ENCODE results near the gene CD99L2.
"Not testable (repeated sequence)": the region's sequence is repeated elsewhere in the genome, so short reads cannot be mapped to it uniquely, and the experiment has no call there.

Gene CD99L2

DNA sequence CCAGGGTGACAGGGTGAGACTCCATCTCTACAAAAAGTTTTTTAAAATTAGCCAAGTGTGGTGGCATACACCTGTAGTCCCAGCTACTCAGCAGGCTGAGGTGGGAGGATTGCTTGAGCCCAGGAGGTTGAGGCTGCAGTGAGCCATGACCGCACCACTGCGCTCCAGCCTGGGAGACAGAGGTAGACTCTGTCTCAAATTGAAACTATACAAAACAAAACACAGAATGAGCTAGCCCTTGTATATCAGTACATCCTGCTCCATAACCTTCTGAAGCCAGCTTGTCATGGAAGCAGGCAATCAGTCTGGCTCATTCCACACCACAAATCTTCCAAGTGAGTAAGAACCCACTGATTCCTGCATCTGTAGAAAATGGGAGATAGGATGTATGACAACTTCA is 49.0 kb downstream of the CD99L2 start:
- no peak for DNase-seq

DNA sequence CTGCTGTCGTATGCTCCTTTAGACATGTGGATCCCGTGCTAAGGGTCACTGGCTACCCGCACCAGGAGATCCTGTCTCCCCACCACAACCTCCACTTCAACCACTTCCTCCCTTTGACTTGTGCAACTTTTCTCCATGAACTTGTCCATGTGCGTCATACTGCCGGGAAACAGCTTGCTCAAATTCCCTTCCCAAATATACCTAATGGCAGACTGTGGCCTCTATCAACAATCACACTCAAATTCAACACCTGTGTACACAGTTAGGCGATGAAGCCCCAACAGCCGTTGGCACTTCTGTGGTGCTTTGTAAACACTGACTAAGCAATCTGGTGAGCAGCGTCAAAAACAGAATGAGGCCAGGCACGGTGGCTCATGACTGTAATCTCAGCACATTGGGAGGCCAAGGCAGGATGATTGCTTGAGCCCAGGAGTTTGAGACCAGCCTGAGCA is 49.5 kb downstream of the CD99L2 start:
- no peak for DNase-seq

DNA sequence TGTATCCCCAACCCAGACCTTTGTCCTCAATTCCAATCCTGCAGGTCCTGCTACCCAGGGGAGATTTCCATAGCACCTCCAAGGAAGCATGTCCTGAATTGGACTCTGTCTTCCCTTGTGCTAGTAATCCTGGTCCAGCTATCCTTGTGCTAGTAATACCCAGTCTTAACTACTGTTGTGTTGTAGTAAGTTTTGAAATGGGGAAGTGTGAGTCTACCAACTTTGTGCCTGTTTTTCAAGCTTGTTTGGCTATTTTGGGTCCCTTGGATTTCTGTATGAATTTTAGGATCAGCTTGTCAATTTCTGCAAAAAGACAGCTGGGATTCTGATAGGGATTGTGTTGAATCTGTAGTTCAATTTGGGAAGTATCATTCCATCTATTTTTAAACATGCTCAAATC is 51.4 kb downstream of the CD99L2 start:
- no peak for DNase-seq

DNA sequence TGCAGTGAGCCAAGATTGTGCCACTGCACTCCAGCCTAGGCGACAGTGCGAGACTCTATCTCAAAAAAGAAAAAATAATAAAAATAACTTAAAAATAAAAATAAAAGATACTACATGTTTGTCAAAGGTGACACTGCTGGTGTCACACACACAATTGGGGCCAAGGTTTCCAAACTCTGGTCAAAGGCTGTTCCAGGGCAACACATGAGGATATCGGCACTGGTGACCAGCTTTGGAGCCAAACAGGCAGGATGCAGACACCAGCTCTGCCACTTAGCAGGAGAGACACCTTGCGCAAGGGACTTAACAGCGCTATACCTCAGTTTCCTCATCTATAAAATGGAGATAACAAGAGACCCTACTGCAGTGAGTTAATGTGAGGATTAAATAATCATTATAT is 52.3 kb downstream of the CD99L2 start:
- no peak for DNase-seq

DNA sequence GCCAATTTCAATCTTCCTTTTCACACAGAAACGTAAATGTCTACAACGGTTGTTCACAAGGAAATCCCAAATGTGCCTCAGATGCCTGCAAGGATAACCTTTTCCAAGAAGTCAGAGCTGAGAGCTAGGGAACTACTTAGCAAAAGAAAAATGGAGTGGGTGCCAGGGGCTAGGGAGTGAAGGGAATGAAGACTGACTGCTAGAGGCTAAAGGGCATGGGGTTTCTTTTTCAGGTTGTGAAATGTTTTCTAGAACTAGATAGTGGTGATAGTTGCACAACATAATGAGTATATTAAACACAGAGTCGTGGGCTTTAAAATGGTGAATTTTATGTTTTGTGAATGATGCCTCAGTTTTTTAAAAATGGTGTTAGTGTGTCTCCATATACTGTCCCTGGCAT is 53.4 kb downstream of the CD99L2 start:
- no peak for DNase-seq

DNA sequence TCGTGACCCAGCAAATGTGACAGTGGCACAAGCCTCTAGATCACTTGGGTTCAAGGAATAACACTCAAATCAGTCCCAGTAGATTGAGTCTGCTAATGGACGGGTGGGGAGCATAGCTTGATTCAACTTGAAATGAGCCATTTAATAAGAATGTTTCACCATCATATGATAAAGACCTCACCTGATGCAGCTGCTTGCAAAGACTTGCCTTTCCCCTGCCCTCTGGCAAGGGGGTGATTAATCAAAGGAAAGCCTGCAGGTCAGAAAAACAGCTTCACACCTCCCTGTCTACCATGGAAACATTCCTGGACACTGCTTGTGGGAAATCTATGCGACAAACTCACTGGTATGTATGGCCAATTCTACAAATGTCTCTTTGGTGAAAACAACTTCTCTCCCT is 54.5 kb downstream of the CD99L2 start:
- no peak for DNase-seq

DNA sequence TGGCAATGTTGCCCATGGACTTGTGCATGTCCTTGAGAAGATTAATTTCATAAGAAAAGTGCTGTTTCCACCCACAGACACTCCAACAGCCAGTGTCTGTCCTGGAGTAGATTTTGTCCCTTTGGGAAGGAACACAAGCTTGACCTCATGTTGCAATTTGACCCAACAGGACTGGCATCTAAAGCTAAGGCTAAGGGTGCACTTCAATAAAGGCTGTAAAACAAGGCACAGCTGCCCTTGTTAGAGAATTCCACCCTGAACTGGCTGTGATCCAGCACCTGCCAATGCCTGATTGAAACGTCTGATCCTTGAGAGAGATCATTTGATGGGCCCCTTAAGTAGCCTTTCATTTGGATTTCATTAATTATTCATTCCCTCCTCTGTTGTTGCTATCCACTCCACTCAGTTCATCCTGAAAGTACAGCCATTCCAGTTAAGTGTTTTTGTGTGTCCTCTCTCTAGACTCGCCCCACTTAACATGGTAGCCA is 56.2 kb downstream of the CD99L2 start:
- DNase-seq: no peak

DNA sequence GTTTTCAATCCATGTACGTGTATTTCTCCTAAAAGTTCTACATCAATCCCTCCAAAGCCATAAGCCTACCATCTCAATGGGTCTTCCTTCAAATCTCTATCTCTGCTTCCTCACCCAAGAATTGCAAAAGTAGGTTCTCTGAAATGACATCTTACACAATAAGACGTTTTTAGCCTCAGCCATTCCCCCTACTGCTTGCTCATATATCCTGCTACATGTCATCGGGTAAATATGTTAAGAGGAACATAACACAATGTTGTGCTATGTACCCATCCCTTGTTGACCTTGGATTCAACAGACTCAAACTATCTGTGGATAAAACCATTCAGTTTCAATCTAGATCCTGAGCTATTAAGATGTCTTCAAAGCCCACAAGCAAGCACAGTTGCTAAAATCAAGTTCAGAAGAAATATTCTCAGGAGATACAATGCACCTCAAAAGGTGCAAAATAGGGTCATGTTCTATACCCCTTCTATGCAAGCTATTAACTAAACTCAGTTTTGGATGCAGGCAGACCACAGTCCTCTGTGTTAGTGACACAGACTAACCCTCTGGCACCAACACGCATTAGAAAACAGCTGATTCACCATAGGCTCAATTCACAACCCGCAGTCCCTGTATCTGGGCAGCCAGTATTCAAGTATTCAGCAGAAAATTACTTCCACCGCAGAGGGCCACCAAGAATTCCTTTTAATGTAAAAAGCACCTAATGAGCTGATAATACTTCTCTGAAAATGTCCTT is 56.8 kb downstream of the CD99L2 start:
- DNase-seq: no peak

DNA sequence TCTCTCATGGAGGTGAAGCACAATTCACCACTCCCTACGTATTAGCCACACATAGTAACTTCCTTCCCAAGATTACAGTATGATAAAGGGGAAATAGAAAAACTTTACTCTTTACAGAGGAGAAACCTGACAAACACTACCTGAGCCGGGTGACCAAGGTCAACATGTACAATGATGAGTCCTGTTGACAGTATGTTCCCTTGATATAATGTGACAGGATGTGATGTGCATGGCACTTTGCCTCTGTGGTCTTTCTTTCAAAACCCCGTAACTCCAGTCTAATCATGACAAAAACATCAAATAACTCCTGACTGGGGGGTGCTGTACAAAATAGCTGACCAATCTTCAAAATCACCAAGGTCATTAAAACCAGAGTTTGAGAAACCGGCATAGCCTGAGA is 60.6 kb downstream of the CD99L2 start:
- DNase-seq: no peak

DNA sequence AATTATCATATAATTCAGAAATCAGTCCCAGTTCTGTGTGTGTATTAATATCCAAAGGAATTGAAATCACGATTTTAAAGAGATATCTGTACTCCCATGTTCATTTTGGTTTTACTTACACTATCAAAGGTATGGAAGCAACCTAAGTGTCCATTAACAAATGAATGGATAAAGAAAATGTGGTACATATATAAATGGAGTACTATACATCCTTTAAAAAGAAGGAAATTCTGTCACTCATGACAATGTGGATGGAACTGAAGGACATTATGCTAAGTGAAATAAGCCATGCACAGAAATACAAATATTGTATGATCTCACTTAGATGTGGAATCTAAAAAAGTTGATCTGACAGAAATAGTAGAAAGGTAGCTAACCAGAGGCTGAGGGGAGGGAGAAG is 63.8 kb downstream of the CD99L2 start:
- no peak for DNase-seq

DNA sequence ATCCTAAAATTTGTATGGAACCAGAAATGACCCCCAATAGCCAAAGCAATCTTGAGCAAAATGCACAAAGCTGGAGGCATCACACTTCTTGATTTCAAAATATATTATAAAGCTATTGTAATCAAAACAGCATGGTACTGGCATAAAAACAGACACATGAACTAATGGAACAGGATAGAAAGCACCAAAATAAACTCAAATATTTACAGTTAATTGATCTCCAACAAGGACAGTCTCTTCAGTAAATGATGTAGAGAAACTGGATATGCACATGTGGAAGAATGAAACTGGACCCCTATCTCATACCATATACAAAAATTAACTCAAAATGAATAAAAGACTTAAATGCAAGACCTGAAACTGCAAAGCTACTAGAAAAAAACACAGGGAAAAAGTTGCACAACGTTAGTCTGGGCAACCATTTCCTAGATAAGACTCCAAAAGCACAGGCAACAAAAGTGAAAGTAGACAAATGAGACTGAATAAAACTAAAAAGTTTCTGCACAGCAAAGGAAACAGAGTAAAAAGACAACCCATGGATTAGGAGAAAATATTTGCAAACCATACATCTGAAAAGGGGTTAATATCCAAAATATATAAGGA is 64.9 kb downstream of the CD99L2 start:
- no peak for DNase-seq

DNA sequence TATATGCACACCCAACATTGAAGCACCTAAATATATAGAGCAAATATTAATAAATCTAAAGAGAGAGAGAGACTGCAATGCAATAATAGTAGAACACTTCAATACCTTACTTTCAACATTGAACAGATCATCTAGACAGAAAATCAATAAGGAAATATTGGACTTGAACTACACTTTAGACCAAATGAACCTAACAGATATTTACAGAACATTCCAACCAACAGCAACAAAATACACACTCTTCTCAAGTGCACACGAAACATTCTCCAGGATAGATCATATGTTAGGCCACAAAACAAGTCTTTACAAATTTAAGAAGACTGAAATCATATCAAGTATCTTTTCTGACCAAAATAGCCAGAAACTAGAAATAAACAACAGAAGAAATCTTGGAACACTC is 66.6 kb downstream of the CD99L2 start:
- DNase-seq: no peak

DNA sequence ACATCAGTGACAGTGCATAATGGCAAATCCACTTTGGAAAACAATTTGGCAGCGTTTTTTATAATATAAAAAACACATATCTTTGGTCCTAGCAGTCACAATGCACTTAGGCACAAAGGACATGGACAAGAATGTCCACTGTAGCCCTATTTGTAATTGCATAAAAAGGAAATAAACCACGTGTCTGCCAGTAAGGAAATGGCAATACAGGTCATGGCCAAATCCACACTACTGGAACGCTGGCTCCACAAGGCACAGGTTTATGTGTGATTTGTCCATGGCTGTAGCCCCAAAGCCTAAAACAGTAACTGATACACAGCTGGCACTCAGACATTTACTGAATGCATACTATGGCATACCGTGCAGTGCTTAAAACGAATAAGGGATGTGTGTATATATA is 69.7 kb downstream of the CD99L2 start:
- no peak for DNase-seq

DNA sequence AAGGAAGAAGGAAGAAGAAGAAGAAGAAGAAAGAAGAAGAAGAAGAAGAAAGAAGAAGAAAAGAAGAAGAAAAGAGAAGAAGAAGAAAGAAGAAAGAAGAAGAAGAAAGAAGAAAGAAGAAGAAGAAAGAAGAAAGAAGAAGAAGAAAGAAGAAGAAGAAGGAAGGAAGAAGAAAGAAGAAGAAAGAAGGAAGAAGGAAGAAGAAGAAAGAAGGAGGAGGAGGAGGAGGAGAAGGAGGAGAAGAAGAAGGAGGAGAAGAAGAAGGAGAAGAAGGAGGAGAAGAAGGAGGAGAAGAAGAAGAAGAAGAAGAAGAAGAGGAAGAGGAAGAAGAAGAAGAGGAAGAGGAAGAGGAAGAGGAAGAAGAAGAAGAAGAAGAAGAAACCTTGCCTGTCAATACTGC is 74.1 kb downstream of the CD99L2 start:
- DNase-seq: not testable (repeated sequence)

DNA sequence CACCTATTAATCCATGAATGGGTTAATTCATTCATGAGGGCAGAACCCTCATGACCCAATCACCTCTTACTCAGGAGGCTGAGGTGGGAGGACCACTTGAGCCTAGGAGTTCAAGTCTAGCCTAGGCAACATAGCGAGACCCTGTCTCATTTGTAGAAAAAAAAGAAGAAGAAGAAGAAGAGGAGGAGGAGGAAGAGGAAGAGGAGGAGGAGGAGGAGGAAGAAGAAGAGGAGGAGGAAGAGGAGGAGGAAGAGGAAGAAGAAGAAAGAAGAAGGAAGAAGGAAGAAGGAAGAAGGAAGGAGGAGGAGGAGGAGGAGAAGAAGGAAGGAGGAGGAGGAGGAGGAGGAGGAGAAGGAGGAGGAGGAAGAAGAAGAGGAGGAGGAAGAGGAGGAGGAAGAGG is 74.6 kb downstream of the CD99L2 start:
- not testable (repeated sequence) for DNase-seq

DNA sequence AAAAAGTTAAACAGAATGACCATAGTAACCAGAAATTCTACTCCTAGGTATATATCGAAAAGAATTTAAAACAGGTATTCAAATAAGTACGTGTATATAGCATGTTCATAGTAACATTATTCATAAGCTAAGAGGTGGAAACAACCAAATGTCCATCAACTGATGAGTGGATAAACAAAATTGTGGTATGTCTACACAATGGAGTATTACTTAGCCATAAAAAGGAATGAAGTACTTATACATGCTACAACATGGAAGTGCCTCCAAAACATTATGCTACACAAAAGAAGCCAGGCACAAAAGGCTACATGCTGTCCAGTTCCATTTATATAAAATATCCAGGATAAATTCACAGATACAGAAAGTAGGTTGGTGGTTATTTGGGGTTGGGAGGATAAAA is 76.5 kb downstream of the CD99L2 start:
- DNase-seq: no peak

DNA sequence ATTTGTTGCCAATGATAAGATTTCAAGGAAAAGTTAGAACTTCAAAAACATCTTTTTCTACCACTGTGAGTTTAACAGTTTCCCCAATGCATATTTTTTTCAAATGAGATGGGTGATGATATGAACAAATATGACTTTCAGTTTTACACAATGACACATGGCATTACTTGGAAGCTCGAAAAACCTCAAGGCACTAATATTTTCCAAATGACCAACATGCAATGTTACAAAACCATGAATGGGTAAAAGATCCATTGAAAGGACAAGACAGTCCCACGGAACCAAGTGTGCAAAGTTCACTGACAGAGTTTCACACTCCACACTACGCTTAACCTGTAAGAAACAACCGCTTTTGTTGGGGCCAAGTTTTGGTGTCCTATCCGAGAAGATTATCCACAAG is 84.5 kb downstream of the CD99L2 start:
- no peak for DNase-seq

DNA sequence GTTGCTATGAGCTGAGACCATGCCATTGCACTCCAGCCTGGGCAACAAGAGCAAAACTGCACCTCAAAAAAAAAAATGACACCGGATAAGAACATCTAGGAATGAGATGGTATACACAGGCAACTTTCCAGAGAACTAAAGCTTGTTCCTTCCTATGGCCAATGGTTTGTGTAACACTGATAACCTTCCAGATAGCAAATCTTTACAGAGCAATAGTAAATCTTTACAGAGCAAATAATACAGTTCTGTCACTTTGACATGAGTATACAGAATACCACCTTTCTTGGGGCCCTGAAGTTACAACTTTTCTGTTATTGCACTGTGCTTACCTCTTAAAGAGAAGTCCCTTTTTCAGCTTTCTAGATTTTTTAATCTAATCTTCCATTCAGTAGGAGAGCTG is 91.6 kb downstream of the CD99L2 start:
- DNase-seq: no peak

DNA sequence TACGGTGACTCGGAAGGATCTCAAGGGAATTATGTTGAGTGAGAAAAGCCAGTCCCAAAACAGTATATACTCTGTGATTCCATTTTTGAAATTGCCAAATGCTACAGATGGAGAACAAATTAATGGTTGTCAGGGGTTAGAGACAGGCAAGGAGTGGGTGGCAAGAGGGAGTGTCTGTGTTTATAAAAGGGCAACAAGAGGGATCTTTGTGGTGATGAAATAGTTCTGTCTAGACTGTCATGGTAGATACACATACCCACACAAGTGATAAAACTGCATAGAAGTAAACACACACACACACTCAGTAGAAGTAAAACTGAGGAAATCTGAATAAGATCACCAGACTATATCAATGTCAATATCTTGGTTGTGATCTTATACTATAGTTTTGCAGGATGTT is 92.7 kb downstream of the CD99L2 start:
- DNase-seq: no peak

DNA sequence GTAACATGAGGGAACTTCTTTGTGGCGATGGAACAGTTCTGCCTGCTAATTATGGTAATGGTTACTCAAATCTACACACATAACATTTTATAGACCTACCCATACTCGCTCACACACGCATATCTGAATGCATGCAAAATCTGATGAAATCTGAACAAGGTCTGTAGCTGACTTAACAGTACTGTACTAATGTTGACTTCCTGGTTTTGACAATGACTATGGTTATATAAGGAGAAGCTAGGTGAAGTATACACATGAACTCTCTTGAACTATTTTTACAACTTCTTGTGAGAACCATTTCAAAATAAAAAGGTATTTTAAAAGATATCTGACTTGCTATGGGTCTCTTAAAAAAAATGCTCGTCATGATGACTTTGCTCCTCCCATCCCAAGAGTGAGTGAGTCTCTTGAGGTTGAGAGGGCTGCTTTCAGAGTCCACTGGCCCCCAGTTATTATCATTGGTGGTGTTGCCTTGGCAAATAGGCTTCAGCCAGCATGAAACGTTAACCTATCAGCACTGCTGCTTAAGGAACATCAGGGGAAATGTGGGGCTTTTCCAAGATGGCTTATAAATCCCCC is 105.4 kb downstream of the CD99L2 start:
- DNase-seq: no peak

DNA sequence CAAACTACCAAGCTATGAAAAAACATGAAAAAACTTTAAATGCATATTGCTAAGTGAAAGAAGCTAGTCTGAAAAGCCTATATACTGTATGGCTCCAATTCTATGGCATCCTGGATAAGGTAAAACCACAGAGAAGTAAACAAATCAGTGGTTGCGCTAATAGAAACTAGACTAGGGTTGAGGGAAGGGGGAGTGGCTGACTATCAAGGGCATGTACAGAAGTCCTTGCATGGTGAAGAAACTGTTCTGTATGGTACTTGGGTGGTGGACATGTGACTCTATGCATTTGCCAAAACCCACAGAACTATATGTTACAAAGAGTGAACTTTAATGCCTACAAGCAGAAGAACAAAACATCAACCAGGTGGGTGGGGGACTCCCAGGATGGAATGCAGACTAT is 108.4 kb downstream of the CD99L2 start:
- DNase-seq: no peak

DNA sequence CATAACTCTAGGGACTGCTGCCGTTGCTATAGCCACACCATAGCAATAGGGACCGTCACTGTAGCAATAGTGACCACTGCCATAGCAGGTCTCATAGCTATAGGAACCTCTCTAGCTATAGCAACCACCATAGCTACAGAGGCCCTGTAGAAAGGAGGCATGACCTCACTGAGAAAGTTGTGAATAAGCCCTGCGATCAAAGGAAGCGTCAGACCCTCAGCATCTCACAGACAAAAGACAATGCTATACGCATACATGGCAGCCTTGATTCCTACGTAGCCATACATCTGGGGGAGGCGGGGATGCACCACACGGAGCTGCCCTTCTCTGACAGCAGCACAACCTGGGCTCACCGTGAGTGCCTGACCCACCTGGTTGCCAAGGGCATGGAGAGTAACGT is 116.8 kb downstream of the CD99L2 start:
- no peak for DNase-seq

DNA sequence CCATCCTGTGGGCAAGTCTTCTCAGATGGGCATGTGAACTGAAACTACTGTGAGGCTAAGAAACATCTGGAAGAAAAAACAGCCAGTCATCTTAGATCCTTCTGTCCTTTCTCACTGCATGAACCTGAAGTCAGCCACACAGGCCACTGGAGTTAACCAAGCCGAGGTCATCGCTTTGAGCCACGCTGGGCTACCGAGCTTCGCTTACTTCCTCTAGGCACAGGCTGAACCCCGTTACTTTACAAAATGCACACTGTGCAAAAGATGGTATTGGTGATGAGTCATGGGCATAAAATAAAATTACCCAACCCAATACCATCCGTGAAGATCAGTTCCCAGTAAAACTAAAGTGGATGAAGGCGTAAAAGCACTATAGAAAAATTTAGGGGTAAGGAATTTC is 119.1 kb downstream of the CD99L2 start:
- no peak for DNase-seq

DNA sequence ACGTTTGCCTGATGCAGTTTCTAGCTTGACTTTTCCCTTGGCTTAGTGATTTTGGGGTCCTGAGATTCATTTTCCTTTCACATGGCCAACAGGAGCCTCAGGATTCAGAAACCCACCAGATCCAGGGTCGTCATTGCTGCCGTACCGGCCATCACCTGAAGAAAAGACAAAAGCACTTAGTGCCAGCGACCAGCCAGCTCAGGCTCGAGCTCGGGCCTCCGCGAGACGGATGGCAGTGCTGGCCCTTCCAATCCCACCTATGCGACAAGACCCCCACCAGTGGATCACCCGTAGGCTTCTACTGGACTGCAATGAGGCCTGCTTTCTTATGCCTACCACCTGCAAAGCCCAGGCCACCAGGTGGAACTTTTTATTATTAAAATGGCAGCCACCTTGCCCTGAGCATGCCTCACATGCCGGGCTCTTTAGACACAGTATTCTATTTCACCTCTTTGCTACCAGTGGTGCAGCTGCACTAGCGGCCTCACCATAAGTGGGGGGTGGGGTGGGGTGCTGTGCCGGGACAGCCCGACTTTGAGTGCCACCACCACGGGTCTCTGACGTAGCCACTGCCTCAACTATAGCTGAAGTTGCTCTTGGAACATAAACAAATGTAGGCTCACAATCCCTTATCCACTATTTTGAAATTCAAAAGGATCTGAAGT is 121.0 kb downstream of the CD99L2 start:
- DNase-seq: no peak
